ENCODE results near the gene KCND2. TPM values are rescaled to one million over a fixed set of nuclear protein-coding genes. Genes with fewer than 3 reads are reported as not detected.

KCND2 gene
- polyA plus RNA-seq, 1 of the 3 experiments (the other 2 are of a cell fraction) = not detected

- no peak for TF ChIP-seq MAX (IDR thresholded peaks at IDR 0.05; ENCODE audit: low read depth)
- no peak for TF ChIP-seq USF2 (IDR thresholded peaks at IDR 0.05; ENCODE audit: borderline replicate concordance, low read depth, low read length)
- TF ChIP-seq NRF1 (IDR thresholded peaks at IDR 0.05; ENCODE audit: low read depth, low read length) = no peak
Measured at GRCh38 chr7:120475994-120476393, 203.0 kb downstream of the KCND2 start (continued).

- Histone ChIP-seq H3K4me1 (ENCODE audit: control insufficient read depth in 1 of 2, insufficient read depth in 2 of 2, low read depth in 1 of 2, low read length in 1 of 2) (no peaks in the 10 kb centered on the region), H3K9ac (no peak overlapping the region), H3K4me2 (no peak overlapping the region), H3K27me3 (ENCODE audit: insufficient read depth) (no peaks in the 10 kb centered on the region), H3K9me3 (no peaks in the 10 kb centered on the region), H4K20me1 (ENCODE audit: insufficient read depth) (no peaks in the 10 kb centered on the region), H3K79me2 (ENCODE audit: insufficient read depth) (no peaks in the 10 kb centered on the region), H3F3A (replicated peaks; ENCODE audit: insufficient read depth) (no peaks in the 10 kb centered on the region), H3K9me2 (no peaks in the 10 kb centered on the region), H3K4me3 (ENCODE audit: low read depth in 2 of 2, low read length in 1 of 2) (no peak overlapping the region), H2AFZ (ENCODE audit: low read depth) (no peak overlapping the region), H3K27ac (ENCODE audit: low read depth in 2 of 2, low read length in 1 of 2) (no peak overlapping the region), H3K36me3 (replicated peaks in 1 of 2; ENCODE audit: control insufficient read depth in 1 of 2, insufficient read depth in 2 of 2, low read length in 1 of 2) (no peaks in the 10 kb centered on the region)
- whole genome bisulfite sequencing (ENCODE audit: low lambda C conversion rate) = 9% methylated on average over 2 of the region's 2 CpGs
- TF ChIP-seq GATA2 (CRISPR knock-in tag; IDR thresholded peaks at IDR 0.05) = no peak
- TF ChIP-seq NFIC (IDR thresholded peaks at IDR 0.05; ENCODE audit: borderline replicate concordance) = no peak
- no peak for TF ChIP-seq TEAD4 (IDR thresholded peaks at IDR 0.05; ENCODE audit: borderline replicate concordance, insufficient read depth)
- TF ChIP-seq POLR2AphosphoS5 (IDR thresholded peaks at IDR 0.05; ENCODE audit: low read depth, low read length) = no peak
- no peak for TF ChIP-seq TCF12 (IDR thresholded peaks at IDR 0.05)
- TF ChIP-seq EP300 (IDR thresholded peaks at IDR 0.05; ENCODE audit: borderline replicate concordance in 1 of 2, low read depth in 1 of 2, low read length in 1 of 2) = no peak
- no peak for TF ChIP-seq MAX (IDR thresholded peaks at IDR 0.05; ENCODE audit: low read depth)
- no peak for TF ChIP-seq TAF1 (IDR thresholded peaks at IDR 0.05; ENCODE audit: borderline replicate concordance, low read depth, low read length)
- TF ChIP-seq FOXM1 (IDR thresholded peaks at IDR 0.05; ENCODE audit: low read depth) = no peak
- no peak for TF ChIP-seq SIN3A (IDR thresholded peaks at IDR 0.05; ENCODE audit: borderline replicate concordance, low read depth, low read length)
- TF ChIP-seq PBX3 (IDR thresholded peaks at IDR 0.05) = no peak
- TF ChIP-seq RCOR1 (IDR thresholded peaks at IDR 0.05; ENCODE audit: low read length) = no peak
- no peak for TF ChIP-seq RAD21 (IDR thresholded peaks at IDR 0.05; ENCODE audit: low read length)
- no peak for TF ChIP-seq CHD2 (IDR thresholded peaks at IDR 0.05; ENCODE audit: low read length, partially characterized antibody)
- no peak for TF ChIP-seq IRF3 (IDR thresholded peaks at IDR 0.05; ENCODE audit: low read depth, low read length)
- TF ChIP-seq YY1 (IDR thresholded peaks at IDR 0.05; ENCODE audit: low read depth) = no peak
- TF ChIP-seq USF1 (IDR thresholded peaks at IDR 0.05; ENCODE audit: borderline replicate concordance, low read depth) = no peak
- ChIA-PET POLR2A (no interaction called here), CTCF (no interaction called here)
- DNase-seq = no peak
Measured at GRCh38 chr7:120480472-120480871, 207.5 kb downstream of the KCND2 start.
